HG03108 (cell line): ENCODE measurements around the gene CRABP1.

Source experiments
- ATAC-seq: cut with Tn5 transposase; IDR thresholded peaks from one replicate; pipeline ENCODE4 v1.9.1; 2021; ENCODE audit warnings: moderate library complexity; ENCODE audit not compliant: unreplicated experiment

The CRABP1 gene

GRCh38 chr15:78340231-78341056 lies at the start of gene CRABP1:
CRABP1 (plus strand) TSS chr15:78340353; CDS start chr15:78340429, 76 bp downstream.
- ATAC-seq = no peak

- no peak for ATAC-seq
Observed at GRCh38 chr15:78291052-78291451, 49.1 kb upstream of the CRABP1 start.

DNA sequence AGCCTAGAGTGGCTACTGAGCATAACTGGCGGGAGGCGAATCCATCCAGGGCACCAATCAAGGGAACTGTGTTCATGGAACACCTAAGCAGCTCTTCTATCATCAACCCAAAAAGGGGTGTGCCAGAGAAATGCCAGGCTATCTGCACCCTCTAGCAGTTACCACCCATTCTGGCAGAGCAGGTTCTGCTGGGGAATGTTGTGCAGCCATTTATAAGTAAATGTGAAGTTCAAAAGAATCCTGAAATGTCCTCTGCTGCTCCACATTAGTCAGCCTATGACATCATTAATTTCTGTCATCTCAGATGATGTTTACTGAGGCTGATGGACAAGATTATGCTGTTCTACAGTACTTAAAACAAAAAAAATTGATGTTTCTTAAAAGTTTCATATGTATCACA lies 48.5 kb upstream of the CRABP1 start:
- no peak for ATAC-seq

DNA sequence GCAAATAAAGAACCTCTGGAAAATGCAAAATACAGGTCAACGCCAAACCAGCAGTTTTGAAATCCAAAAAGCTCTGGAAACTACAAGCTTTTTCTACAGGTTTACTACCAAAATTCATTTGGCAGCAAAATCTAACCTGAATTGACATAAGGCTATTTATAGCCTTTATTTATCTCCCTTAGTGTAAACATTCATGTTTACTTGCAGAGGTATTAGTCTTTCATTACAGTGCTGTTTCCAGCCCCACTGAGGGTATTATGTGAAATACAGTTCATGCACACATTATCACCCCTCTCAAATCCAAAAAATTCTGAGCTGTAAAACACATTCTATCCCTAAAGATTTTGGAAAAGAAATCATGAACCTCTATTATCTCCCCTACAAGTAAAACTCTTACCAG lies 47.9 kb upstream of the CRABP1 start:
- ATAC-seq = no peak

- peak; percentile 75 for ATAC-seq
Observed at GRCh38 chr15:78299101-78299930, 40.8 kb upstream of the CRABP1 start, which contains the start of gene SKIC8. SKIC8 (minus strand) TSS chr15:78299609; CDS start chr15:78295686, 3,923 bp downstream.

GRCh38 chr15:78301326-78301725 lies 38.8 kb upstream of the CRABP1 start:
- ATAC-seq = no peak

DNA sequence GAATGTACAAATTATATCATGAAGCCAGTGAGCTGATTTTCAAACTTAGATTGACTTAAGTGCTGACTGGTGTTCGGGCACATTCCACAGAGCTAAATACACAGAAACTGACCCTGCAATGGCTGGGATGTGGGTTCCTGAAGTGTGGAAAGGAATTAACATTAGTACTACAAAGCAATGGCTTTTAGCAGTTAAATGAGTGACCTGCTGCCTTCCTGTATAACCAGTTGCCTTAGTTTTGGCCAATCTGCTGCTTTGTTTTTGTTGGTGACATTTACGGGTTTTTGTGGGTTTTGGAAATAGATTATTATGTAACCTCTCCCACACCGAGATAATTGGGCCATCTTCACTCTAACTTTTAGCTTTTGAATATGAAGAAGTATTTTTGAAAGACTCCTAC lies 38.3 kb upstream of the CRABP1 start:
- no peak for ATAC-seq

DNA sequence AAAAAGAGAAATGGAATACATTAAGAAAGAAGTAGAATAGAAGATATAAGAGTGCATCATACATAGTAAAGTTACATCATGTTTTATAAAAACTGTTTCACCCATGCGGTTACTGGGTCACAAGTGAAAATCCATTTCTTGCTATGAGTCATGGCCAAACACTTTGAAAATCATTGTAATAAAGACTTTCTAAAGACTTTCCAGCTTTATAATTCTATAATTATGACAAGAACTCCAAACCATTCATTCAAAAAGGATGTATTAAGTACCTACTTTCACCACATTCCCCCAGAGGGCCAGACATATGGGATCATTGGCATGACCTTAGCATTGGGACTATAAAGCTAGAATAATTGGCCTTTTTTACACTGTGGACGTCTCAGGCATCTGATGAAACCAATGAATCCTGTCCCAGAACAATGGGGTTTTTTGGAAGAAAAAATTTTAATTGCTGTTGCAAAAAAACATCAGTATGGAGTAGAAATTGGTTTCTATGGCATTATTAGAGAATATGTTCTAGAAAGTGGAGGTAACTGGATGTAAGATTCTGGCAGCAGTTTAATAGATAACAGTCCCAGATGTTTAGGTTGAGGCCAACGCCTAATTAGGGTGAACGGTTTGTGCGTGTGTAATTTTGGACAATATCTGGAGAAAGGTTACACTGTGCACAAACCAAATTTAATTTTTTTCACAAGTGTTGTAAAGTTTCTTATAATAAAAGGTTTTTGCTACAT lies 37.4 kb upstream of the CRABP1 start:
- ATAC-seq = no peak

GRCh38 chr15:78304216-78305066 lies 35.7 kb upstream of the CRABP1 start:
- no peak for ATAC-seq

DNA sequence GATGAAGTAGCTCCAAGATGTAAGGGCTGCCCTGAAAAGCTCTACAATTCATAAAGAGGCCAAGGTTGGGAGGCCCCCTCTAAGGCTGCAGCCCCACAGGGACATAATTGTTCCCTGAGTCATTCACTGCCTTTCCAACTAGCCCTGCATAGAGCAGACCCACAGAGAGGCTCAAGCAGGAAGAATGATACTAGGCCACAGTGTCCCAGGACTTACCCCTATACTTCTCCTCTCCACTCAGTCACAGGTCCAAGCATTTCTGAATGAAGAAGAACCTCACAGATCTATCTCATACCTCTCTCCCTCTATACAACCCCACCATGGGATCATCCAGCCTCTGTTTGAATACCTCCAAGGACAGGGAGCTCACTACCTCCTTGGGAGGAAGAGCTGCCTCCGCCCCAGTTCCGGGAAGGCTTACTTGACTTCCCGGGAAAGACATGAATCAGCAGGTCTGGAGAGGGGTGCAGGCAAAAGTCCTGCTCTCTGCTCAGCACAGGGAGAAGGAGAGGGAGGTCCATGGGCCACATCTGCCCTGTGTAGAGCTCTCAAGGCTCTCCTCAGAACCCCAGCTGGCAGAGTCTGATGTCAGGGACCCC lies 33.9 kb upstream of the CRABP1 start:
- ATAC-seq = no peak

- no peak for ATAC-seq
Observed at GRCh38 chr15:78307976-78308375, 32.2 kb upstream of the CRABP1 start.

- ATAC-seq = no peak
Observed at GRCh38 chr15:78308422-78309032, 31.6 kb upstream of the CRABP1 start.

DNA sequence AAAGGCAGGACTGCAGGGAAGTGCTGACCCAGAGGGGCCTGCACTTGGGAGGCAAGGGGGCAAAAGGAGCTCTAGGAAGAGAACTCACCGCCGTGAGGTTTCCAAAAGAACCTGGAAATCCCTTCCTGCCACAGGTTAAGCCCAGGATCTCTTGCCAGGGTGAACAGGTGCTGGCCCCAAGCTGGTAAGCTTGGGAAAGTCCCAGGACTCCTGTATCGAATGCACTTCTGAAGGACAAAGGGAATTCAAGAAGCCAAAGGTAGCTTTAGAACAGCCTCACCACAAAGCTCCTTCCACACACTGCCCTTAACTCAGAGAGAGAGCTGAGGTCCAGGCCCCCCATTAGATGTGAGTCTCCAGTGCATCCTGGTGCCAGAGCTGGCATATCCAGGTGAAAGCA lies 28.9 kb upstream of the CRABP1 start:
- no peak for ATAC-seq

DNA sequence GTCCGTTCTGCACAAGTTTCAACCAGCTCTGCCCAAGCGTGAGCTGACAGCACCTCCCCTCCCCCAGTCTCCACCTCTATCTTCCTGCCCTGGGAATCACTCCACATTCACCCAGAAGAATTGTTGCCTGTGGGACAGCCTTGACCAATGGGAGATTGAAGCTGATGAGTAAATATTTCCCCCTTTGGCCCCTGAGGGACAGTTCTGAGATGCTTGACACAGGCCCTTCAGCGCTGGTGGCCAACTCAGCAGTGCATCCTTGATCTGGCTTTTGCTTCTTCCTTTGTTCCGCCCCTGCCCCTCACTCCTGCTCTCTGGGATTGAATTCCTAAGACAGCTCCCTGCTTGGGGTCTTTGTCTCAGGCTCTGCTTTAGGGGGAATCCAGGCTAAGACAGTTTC lies 27.6 kb upstream of the CRABP1 start:
- ATAC-seq = no peak

- no peak for ATAC-seq
Observed at GRCh38 chr15:78312957-78313356, 27.2 kb upstream of the CRABP1 start.

GRCh38 chr15:78313383-78313782 lies 26.8 kb upstream of the CRABP1 start:
- no peak for ATAC-seq

- ATAC-seq = no peak
Observed at GRCh38 chr15:78314181-78314581, 26.0 kb upstream of the CRABP1 start.

DNA sequence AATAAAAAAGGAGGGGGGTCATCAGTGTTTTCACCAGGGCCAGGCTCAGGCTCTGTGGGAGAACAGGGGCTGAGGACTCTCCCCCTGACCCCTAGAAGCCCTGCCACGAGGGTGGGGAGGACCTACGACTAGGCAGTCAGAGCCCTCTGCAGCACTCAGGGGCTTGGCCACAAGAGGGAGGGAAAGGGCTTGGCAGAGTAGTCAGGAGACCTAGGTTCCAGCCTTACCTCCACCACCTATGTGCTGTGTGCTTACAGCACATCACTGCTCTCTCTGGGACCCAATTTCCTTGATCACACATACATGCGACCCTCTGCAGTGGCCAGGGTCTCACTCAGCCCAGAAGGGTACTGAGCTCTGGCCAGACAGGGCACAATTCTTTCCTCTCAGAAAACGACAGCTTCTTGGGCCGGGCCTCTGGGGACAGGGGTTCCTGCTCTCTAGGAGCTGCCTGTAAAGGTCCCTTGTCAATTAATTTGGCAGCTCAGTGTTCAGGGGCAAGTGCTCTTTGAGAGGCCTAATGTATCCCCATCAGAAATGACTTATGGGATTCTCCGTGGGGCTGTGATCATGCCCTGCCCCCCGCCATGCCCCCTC lies 24.4 kb upstream of the CRABP1 start:
- ATAC-seq = no peak
